Activated naive CD8-positive, alpha-beta T cell treated with anti-CD3 and anti-CD28 coated beads, Interleukin-2, amount 50 U/mL, for 16 hours (primary cell): Measurements from ENCODE around the gene TMEM51.

Experiments
- DNase-seq: peaks from one replicate; pipeline ENCODE4 v3.0.0-alpha.2; 2020; ENCODE audit warnings: low read depth, low spot score

Gene TMEM51

GRCh38 chr1:15218287-15219279, 65.0 kb downstream of the TMEM51 start:
- DNase-seq = no peak

GRCh38 chr1:15219280-15220023, 65.9 kb downstream of the TMEM51 start:
- DNase-seq = no peak

GRCh38 chr1:15220024-15220392, 66.5 kb downstream of the TMEM51 start:
- no peak for DNase-seq

GRCh38 chr1:15220825-15221431, 67.4 kb downstream of the TMEM51 start:
- DNase-seq = no peak

- no peak for DNase-seq
These were observed 69.2 kb downstream of the TMEM51 start for GRCh38 chr1:15222653-15223303.

- DNase-seq = no peak
These were observed 70.8 kb downstream of the TMEM51 start for GRCh38 chr1:15224259-15224869.

GRCh38 chr1:15224974-15225373, 71.4 kb downstream of the TMEM51 start:
- DNase-seq = no peak

- DNase-seq = no peak
These were observed 71.9 kb downstream of the TMEM51 start for GRCh38 chr1:15225461-15225860.

- DNase-seq = no peak
These were observed 73.1 kb downstream of the TMEM51 start for GRCh38 chr1:15226388-15227255.

- no peak for DNase-seq
These were observed 76.2 kb downstream of the TMEM51 start for GRCh38 chr1:15229707-15230131.

- no peak for DNase-seq
These were observed 78.2 kb downstream of the TMEM51 start for GRCh38 chr1:15231714-15232201.

GRCh38 chr1:15233689-15234088, 80.1 kb downstream of the TMEM51 start:
- DNase-seq = no peak

- DNase-seq = no peak
These were observed 82.8 kb downstream of the TMEM51 start for GRCh38 chr1:15236321-15236721.

GRCh38 chr1:15236746-15237145, 83.2 kb downstream of the TMEM51 start:
- no peak for DNase-seq

GRCh38 chr1:15238789-15239188, 85.2 kb downstream of the TMEM51 start:
- DNase-seq = no peak

GRCh38 chr1:15242766-15243165, 89.2 kb downstream of the TMEM51 start:
- DNase-seq = no peak

- DNase-seq = no peak
These were observed 89.9 kb downstream of the TMEM51 start for GRCh38 chr1:15243275-15244043.

GRCh38 chr1:15244813-15245212, 91.3 kb downstream of the TMEM51 start:
- no peak for DNase-seq

GRCh38 chr1:15245593-15246360, 92.2 kb downstream of the TMEM51 start:
- DNase-seq = no peak
